ENCODE data around the gene MZB1. TPM values are rescaled to one million over a fixed set of nuclear protein-coding genes. Genes with fewer than 3 reads are reported as not detected.
A peak's percentile ranks its signal among the peaks of the same experiment; 100 is the strongest.

The MZB1 gene
- total and polyA plus RNA-seq, 2 of the 13 experiments (the other 11 are each of a cell fraction or from before 2014, with no cell fraction given) = 0.31 to 0.40 TPM

DNA sequence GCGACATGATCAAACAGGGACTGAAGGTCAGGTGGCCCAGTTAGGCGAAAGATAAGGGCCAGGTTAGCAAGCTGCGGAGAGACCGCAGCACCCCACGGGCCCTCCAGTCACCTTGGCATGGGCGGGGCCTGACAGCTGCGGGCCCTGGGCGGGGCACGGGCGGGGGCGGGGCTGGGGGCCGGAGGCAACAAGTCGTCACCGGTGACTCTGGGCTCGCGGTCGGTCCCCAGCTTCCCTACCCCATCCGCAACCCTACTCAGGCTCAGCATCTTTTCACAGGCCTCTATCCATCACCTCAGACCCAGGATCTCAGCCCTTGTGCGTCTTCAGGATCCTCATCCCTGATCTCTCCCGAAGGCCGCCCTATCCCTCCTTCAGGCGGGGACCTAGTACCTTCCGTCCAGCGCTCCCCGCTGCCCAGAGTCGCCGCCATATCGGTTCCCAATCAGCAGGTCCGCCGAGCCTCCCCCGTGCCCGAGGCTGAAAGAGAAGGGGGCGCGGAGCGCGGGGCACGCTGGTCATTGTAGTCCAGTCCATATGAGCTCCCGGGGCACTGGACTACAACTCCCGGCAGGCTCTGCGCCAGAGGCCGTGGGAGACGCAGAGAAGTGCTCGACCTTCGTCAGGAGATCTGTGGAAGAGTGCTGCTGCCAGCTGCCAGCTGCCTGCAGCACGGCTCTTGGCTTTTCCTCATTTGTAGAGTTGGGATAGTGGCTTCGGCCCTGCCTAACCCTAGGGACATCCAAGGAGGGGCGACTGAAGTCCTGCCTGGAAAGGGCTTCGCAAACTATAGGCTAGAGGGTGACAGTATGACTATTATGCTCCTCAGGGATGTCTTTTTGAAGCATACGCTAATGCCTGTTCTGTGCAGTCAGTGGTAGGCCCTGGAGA lies 49.5 kb upstream of the MZB1 start, which contains the start of gene DNAJC18 (continued):
- TF ChIP-seq SRF (IDR thresholded peaks at IDR 0.05; ENCODE audit: low read depth, low read length) = no peak
- no peak for TF ChIP-seq MIER2 (CRISPR knock-in tag; IDR thresholded peaks at IDR 0.05)
- TF ChIP-seq, protein P1, sequence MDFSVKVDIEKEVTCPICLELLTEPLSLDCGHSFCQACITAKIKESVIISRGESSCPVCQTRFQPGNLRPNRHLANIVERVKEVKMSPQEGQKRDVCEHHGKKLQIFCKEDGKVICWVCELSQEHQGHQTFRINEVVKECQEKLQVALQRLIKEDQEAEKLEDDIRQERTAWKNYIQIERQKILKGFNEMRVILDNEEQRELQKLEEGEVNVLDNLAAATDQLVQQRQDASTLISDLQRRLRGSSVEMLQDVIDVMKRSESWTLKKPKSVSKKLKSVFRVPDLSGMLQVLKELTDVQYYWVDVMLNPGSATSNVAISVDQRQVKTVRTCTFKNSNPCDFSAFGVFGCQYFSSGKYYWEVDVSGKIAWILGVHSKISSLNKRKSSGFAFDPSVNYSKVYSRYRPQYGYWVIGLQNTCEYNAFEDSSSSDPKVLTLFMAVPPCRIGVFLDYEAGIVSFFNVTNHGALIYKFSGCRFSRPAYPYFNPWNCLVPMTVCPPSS (IDR thresholded peaks at IDR 0.05) = no peak
- no peak for TF ChIP-seq SOX13 (IDR thresholded peaks at IDR 0.05)
- TF ChIP-seq SOX13 (CRISPR knock-in tag; conservative IDR thresholded peaks at IDR 0.05 in 1 of 2, IDR thresholded peaks at IDR 0.05 in 1 of 2) = no peak; a peak in 1 of 4 replicates
- TF ChIP-seq BRCA1 (CRISPR knock-in tag; IDR thresholded peaks at IDR 0.05) = no peak
- peak; percentile 36; the same call in 1 of the 2 replicates for TF ChIP-seq SRY (CRISPR knock-in tag; IDR thresholded peaks at IDR 0.05)
- TF ChIP-seq NFKBIZ (CRISPR knock-in tag; IDR thresholded peaks at IDR 0.05) = no peak
- no peak for TF ChIP-seq ZBTB8A (CRISPR knock-in tag; IDR thresholded peaks at IDR 0.05; ENCODE audit: borderline replicate concordance, low read depth)
- TF ChIP-seq, protein P2, sequence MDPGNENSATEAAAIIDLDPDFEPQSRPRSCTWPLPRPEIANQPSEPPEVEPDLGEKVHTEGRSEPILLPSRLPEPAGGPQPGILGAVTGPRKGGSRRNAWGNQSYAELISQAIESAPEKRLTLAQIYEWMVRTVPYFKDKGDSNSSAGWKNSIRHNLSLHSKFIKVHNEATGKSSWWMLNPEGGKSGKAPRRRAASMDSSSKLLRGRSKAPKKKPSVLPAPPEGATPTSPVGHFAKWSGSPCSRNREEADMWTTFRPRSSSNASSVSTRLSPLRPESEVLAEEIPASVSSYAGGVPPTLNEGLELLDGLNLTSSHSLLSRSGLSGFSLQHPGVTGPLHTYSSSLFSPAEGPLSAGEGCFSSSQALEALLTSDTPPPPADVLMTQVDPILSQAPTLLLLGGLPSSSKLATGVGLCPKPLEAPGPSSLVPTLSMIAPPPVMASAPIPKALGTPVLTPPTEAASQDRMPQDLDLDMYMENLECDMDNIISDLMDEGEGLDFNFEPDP (CRISPR knock-in tag; conservative IDR thresholded peaks at IDR 0.05) = no peak
- TF ChIP-seq, protein P3, sequence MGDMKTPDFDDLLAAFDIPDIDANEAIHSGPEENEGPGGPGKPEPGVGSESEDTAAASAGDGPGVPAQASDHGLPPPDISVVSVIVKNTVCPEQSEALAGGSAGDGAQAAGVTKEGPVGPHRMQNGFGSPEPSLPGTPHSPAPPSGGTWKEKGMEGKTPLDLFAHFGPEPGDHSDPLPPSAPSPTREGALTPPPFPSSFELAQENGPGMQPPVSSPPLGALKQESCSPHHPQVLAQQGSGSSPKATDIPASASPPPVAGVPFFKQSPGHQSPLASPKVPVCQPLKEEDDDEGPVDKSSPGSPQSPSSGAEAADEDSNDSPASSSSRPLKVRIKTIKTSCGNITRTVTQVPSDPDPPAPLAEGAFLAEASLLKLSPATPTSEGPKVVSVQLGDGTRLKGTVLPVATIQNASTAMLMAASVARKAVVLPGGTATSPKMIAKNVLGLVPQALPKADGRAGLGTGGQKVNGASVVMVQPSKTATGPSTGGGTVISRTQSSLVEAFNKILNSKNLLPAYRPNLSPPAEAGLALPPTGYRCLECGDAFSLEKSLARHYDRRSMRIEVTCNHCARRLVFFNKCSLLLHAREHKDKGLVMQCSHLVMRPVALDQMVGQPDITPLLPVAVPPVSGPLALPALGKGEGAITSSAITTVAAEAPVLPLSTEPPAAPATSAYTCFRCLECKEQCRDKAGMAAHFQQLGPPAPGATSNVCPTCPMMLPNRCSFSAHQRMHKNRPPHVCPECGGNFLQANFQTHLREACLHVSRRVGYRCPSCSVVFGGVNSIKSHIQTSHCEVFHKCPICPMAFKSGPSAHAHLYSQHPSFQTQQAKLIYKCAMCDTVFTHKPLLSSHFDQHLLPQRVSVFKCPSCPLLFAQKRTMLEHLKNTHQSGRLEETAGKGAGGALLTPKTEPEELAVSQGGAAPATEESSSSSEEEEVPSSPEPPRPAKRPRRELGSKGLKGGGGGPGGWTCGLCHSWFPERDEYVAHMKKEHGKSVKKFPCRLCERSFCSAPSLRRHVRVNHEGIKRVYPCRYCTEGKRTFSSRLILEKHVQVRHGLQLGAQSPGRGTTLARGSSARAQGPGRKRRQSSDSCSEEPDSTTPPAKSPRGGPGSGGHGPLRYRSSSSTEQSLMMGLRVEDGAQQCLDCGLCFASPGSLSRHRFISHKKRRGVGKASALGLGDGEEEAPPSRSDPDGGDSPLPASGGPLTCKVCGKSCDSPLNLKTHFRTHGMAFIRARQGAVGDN (CRISPR knock-in tag; IDR thresholded peaks at IDR 0.05) = peak; percentile 88
- TF ChIP-seq KAT7 (CRISPR knock-in tag; IDR thresholded peaks at IDR 0.05; ENCODE audit: borderline replicate concordance) = peak; percentile 83; the same call in 1 of the 2 replicates
- TF ChIP-seq WIZ (CRISPR knock-in tag; IDR thresholded peaks at IDR 0.05) = no peak
- TF ChIP-seq ZNF274 (CRISPR knock-in tag; IDR thresholded peaks at IDR 0.05) = peak; percentile 49; the same call in 1 of the 2 replicates
- peak; percentile 45; the same call in 1 of the 2 replicates for TF ChIP-seq MYC (CRISPR knock-in tag; IDR thresholded peaks at IDR 0.05; ENCODE audit: borderline replicate concordance)
- TF ChIP-seq ZNF841 (CRISPR knock-in tag; IDR thresholded peaks at IDR 0.05; ENCODE audit: borderline replicate concordance) = no peak
- no peak for TF ChIP-seq TAF15 (IDR thresholded peaks at IDR 0.05; ENCODE audit: low read depth, low read length, poor library complexity, severe bottlenecking)
- TF ChIP-seq KDM3A (CRISPR knock-in tag; IDR thresholded peaks at IDR 0.05; ENCODE audit: low read depth) = 0 out of 2 replicates have a peak, but pooled peaks have one; percentile 71
- TF ChIP-seq, protein P4, sequence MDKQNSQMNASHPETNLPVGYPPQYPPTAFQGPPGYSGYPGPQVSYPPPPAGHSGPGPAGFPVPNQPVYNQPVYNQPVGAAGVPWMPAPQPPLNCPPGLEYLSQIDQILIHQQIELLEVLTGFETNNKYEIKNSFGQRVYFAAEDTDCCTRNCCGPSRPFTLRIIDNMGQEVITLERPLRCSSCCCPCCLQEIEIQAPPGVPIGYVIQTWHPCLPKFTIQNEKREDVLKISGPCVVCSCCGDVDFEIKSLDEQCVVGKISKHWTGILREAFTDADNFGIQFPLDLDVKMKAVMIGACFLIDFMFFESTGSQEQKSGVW (CRISPR knock-in tag; IDR thresholded peaks at IDR 0.05; ENCODE audit: borderline replicate concordance) = no peak
- no peak for TF ChIP-seq PHF21A (CRISPR knock-in tag; IDR thresholded peaks at IDR 0.05)
- TF ChIP-seq ZNF136 (CRISPR knock-in tag; IDR thresholded peaks at IDR 0.05; ENCODE audit: low read depth) = no peak
- TF ChIP-seq SALL2 (CRISPR knock-in tag; IDR thresholded peaks at IDR 0.05) = no peak
- TF ChIP-seq ERF (CRISPR knock-in tag; IDR thresholded peaks at IDR 0.05) = peak; percentile 38; the same call in 1 of the 2 replicates
